Subcutaneous adipose tissue (tissue), 4 donors: ENCODE measurements around the gene ATP2B2. TPM values are rescaled to one million over a fixed set of nuclear protein-coding genes. Genes with fewer than 3 reads are reported as not detected.

Experiments
- total RNA-seq, 4 donors: library from RNA; depleted of rRNA; stranded (reverse); fragments of >200 nt; gene quantifications; one replicate each; pipeline ENCODE4 v1.1.0, GENCODE V29; 2016
- TF ChIP-seq, protein P1 (sequence below): fragments of 450-650 bp; IDR thresholded peaks from one replicate; pipeline ENCODE4 v1.5.1; 2016; ENCODE audit warnings: low read depth, mild to moderate bottlenecking, control low read depth, antibody characterized with exemption, moderate library complexity

ATP2B2 gene
- total RNA-seq, 4 donors from 2014 or later = 0.34 to 0.44 TPM; not detected in 2

DNA sequence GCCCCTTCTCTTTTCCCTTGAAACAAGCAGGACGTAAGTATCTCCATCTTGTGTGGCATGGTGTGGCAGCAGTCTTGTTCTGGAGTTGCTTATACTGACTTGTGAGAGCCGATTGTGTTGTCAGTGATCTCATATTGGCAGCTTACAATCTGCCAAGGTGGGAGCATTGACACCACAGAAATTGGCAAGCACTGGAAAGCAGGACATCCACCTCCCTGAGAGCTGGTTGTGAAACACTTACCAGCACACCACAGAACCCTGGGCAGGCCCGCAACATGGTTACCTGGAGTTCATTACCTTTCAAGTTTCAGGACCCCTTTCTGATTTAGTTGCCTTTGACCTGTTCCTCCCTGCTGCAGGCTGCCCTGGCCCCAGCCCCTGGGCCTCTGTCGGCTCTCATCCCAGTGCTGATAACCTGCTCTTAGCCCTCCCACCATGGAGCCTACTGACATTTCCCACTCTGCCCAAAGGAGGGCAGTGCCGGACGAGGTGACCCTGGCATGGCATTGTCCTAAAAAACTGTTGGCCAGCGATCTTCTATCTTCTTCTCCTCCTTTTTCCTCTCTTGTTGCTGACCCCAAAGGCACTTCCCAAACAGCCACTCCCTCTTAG lies 10.6 kb upstream of the ATP2B2 start:
- TF ChIP-seq, protein P1, sequence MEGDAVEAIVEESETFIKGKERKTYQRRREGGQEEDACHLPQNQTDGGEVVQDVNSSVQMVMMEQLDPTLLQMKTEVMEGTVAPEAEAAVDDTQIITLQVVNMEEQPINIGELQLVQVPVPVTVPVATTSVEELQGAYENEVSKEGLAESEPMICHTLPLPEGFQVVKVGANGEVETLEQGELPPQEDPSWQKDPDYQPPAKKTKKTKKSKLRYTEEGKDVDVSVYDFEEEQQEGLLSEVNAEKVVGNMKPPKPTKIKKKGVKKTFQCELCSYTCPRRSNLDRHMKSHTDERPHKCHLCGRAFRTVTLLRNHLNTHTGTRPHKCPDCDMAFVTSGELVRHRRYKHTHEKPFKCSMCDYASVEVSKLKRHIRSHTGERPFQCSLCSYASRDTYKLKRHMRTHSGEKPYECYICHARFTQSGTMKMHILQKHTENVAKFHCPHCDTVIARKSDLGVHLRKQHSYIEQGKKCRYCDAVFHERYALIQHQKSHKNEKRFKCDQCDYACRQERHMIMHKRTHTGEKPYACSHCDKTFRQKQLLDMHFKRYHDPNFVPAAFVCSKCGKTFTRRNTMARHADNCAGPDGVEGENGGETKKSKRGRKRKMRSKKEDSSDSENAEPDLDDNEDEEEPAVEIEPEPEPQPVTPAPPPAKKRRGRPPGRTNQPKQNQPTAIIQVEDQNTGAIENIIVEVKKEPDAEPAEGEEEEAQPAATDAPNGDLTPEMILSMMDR = no peak

DNA sequence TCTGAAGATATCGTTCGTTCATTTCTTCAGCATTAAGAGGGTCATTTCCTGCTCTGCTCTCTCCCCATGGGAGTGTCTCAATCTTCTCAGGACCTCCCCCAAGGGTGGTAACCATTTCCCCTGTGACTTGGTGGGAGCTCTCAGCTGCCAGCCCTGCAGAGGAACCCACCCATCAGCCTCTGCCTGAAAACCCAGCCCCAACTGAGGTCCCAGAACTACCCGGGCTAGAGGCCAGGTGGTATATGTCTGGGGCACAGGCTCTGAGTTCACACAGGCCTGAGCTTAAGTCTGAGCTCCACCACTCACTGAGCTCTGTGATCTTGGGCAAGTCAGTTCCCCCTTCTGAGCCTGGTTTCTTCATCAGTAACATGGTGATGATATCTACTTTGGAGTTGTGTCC lies 10.0 kb upstream of the ATP2B2 start:
- TF ChIP-seq, protein P1 = no peak

DNA sequence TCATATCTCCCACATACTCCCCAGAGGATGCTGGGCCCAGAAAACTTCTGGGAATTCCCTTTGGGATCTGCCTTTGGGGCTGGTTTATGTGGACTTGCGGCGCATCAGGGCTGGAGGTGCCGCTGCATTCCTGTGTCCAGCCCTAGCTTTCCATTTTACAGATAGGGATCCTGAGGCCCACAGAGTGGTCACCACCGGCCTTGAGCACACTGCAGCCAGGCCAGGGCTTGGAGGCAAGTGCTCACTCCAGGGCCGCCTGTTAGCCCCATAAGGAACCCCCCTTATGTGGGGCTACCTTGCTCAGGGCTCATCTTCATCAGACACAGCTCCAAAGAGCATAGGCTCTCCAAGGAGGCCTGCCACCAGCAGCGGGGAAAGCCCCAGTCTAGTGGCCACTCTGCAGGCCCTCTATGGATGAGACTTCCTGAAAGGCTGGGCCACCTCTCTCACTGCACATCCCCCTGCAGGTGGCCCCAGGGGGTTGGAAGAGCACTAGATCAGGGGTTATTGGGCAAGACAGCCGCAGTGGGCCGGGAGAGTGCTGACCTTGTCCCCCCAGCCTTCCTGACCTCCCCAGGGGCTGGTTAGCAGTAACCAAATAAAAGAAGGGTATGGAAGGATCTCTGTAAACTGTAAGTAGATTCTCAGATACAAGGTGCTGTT lies 9.2 kb upstream of the ATP2B2 start:
- TF ChIP-seq, protein P1 = no peak

DNA sequence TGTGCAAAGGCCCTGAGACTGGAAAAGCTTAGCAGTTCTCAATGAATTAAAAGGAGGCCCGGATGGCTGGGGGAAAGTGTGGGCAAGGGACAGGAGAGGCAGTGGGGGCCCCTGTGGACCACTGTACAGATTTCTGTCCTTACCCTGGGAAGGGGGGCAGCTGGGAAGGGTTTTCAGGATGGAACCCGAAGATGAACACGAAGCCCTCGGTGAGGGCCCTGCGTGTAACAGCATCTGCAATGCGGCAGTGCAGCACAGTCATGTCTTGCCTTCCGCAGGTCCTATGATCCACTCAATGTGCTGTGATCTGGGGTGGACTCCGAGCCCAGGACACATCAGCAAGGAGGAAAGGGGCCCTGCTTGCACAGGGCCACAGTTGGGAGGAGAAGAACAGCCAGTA lies 7.9 kb upstream of the ATP2B2 start:
- TF ChIP-seq, protein P1 = no peak

DNA sequence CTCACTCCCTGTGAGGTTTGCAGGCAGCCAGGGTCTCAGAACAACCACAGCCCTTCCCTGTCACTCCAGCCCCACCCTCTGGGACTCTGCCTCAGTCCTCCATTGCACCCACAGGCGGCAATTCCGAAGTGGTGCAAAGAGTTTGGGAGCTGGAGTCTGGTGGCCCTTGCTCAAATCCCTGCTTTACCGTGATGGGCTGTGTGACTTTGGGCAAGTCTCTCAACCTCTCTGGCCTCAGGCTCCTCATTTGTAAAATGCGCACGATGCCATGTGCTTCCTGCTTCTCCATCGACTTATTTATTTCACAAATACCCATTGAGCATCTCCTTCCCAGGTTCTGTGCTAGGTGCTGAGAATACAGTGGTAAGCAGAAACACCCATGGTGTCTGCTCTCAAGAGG lies 7.3 kb upstream of the ATP2B2 start:
- TF ChIP-seq, protein P1 = no peak

DNA sequence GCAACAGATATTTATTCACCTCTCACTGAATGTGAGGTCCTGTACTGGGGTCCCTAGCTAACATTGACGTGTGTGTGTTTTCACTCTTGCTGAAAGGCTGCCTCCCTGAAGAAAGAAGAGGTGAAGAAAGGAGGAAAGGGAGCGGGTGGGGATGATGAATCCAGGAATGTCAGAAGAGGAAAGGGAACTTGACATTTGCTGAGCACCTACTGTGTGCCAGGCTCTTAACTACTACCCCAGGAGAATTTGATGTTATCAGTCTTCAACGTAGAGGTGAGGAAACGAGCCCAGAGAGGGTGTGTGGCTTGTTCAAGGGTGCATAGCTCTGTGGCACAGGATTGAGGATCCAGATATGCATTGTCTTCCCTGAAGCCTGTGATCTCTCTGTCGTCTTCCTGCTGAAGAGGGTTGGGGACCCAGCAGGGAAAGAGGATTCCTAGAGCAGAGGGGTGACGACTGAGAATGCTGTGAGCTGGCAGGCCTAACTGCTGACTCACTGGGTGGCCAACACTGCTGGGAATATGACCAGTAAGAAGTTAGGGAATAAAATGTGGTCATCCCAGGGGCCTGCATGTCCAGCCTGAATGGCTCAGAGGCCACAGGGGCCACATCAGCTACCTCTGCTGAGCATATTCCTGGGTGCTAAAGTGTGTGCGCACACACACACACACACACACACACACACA lies 6.6 kb upstream of the ATP2B2 start:
- TF ChIP-seq, protein P1 = no peak

DNA sequence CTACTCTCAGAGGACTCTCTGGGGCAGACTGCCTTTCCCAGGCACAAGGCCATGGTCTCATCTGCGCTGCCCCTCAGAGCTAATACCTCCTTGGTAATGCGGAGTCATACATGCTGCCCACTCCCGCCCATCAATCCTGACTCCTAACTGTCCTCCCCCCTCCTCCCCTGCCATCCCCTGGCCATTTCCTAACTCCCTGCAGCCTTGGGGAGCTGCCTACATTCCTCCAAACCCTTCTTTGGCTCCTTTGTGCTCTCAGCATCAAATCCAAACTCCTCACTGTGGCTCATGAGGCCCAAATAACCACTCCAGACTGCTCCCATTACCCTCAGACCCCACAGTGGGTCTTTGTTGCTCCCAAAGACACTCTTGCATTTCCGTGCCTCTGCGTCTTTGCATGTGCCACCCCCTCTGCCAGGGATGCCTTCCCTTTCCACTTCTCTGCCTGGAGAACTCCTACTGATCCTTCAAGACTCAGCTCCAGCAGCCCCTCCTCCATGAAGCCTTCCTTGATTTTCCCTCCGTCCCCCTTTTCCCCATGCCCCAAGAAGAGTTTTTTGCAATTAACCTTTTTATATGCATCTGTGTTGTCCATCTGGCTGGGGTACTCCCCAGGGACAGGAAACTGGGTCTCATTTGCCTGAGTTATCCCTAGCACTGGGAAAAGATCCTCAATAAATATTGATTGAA lies 5.5 kb upstream of the ATP2B2 start:
- TF ChIP-seq, protein P1 = no peak
